Liver (tissue), 9 donors: Measurements from ENCODE around the gene TRMT2A. TPM values are rescaled to one million over a fixed set of nuclear protein-coding genes. Genes with fewer than 3 reads are reported as not detected.
A peak's percentile ranks its signal among the peaks of the same experiment; 100 is the strongest.

Experiments
- DNase-seq: peaks from one replicate; pipeline ENCODE4 v3.0.0-alpha.2; 2017; ENCODE audit warnings: low spot score
- H3K27ac ChIP-seq, 2 donors: one replicate each; pipeline ENCODE4 v1.7.0; 2013; ENCODE audit warnings: inconsistent platforms in 2 of 2, low read length in 2 of 2, control low read depth in 1 of 2, low read depth in 1 of 2, mild to moderate bottlenecking in 1 of 2
- H3K27me3 ChIP-seq, 4 donors: one replicate each; pipeline versions ENCODE4 v1.6.1 to v1.7.0; 2013; ENCODE audit warnings: low read length in 3 of 4, inconsistent platforms in 1 of 4, mild to moderate bottlenecking in 1 of 4, moderate library complexity in 1 of 4; ENCODE audit not compliant: control insufficient read depth in 4 of 4, insufficient read depth in 4 of 4
- H3K36me3 ChIP-seq, 4 donors: one replicate each; pipeline versions ENCODE4 v1.6.1 to v1.7.0; 2013; ENCODE audit warnings: low read length in 3 of 4, mild to moderate bottlenecking in 3 of 4, low read depth in 1 of 4, moderate library complexity in 1 of 4; ENCODE audit not compliant: control insufficient read depth in 4 of 4, insufficient read depth in 3 of 4
- H3K4me1 ChIP-seq, 4 donors: one replicate each; pipeline versions ENCODE4 v1.6.1 to v1.7.0; 2013; ENCODE audit warnings: low read length in 3 of 4, mild to moderate bottlenecking in 3 of 4, moderate library complexity in 1 of 4; ENCODE audit not compliant: control insufficient read depth in 4 of 4, insufficient read depth in 4 of 4
- H3K4me3 ChIP-seq, 3 donors: one replicate each; pipeline versions ENCODE4 v1.6.1 to v1.7.0; 2013; ENCODE audit warnings: low read length in 3 of 3, control low read depth in 1 of 3, low read depth in 1 of 3, mild to moderate bottlenecking in 1 of 3
- H3K9ac ChIP-seq, 2 donors: one replicate each; pipeline ENCODE4 v1.7.0; 2013; ENCODE audit warnings: low read length in 2 of 2, mild to moderate bottlenecking in 2 of 2, moderate library complexity in 2 of 2, control low read depth in 1 of 2, low read depth in 1 of 2
- H3K9me3 ChIP-seq, 4 donors: one replicate each; pipeline versions ENCODE4 v1.6.1 to v1.7.0; 2013; ENCODE audit warnings: low read length in 3 of 4; ENCODE audit not compliant: control insufficient read depth in 4 of 4
- EGR1 ChIP-seq, 2 donors: IDR thresholded peaks; 2 replicates each; pipeline ENCODE4 v1.6.1; 2016 to 2018; ENCODE audit warnings: antibody characterized with exemption in 2 of 2, low read depth in 2 of 2
- FOXA1 ChIP-seq: IDR thresholded peaks from 2 replicates; pipeline ENCODE4 v1.6.1; 2016; ENCODE audit warnings: antibody characterized with exemption
- GABPA ChIP-seq, 2 donors: IDR thresholded peaks in 1 of 2; conservative IDR thresholded peaks in 1 of 2; 2 replicates each; pipeline ENCODE4 v1.6.1; 2016; ENCODE audit warnings: antibody characterized with exemption in 2 of 2, mild to moderate bottlenecking in 1 of 2, moderate library complexity in 1 of 2
- HNF4A ChIP-seq, 2 donors: conservative IDR thresholded peaks; 2 replicates each; pipeline ENCODE4 v1.6.1; 2016; ENCODE audit warnings: antibody characterized with exemption in 2 of 2, mild to moderate bottlenecking in 2 of 2
- HNF4G ChIP-seq: IDR thresholded peaks from 2 replicates; pipeline ENCODE4 v1.6.1; 2016; ENCODE audit warnings: antibody characterized with exemption
- RAD21 ChIP-seq, 2 donors: IDR thresholded peaks; 2 replicates each; pipeline ENCODE4 v1.6.1; 2016; ENCODE audit warnings: antibody characterized with exemption in 2 of 2, mild to moderate bottlenecking in 2 of 2
- RXRA ChIP-seq, 2 donors: IDR thresholded peaks; 2 replicates each; pipeline ENCODE4 v1.6.1; 2017 to 2018; ENCODE audit warnings: antibody characterized with exemption in 2 of 2, mild to moderate bottlenecking in 1 of 2
- SP1 ChIP-seq: IDR thresholded peaks from 2 replicates; pipeline ENCODE4 v1.6.1; 2018; ENCODE audit warnings: antibody characterized with exemption, mild to moderate bottlenecking
- TAF1 ChIP-seq: conservative IDR thresholded peaks from 2 replicates; pipeline ENCODE4 v1.6.1; 2016; ENCODE audit warnings: antibody characterized with exemption, mild to moderate bottlenecking
- WGBS: extraction: QIAGEN DNeasy Blood & Tissue Kit; methylation state at CpG from one replicate; pipeline ENCODE4 v1.1.7; 2013; 5-methylcytosine and 5-hydroxymethylcytosine counted together
- polyA plus RNA-seq, 2 donors: library from polyadenylated mRNA; stranded (reverse) in 1 of 2; unstranded in 1 of 2; fragments of 200-250 nt in 1 of 2; fragments of >200 nt in 1 of 2; fragmentation: Nextera tagmentation in 1 of 2; extraction: Ambion mirVana in 1 of 2; gene quantifications; one replicate each; pipeline versions ENCODE4 v1.2.1 to v1.2.3, GENCODE V29; 2013 to 2015
- total RNA-seq, 2 donors: library from RNA; depleted of rRNA; stranded (reverse); fragments of >200 nt; gene quantifications; one replicate each; pipeline ENCODE4 v1.2.3, GENCODE V29; 2014
- TF ChIP-seq, protein P1 (sequence below): IDR thresholded peaks from 2 replicates; pipeline ENCODE4 v1.6.1; 2016; ENCODE audit warnings: antibody characterized with exemption, mild to moderate bottlenecking
- TF ChIP-seq, protein P2 (sequence below): IDR thresholded peaks from 2 replicates; pipeline ENCODE4 v1.6.1; 2016; ENCODE audit warnings: antibody characterized with exemption
- TF ChIP-seq, protein P3 (sequence below): fragments of 150-350 bp; IDR thresholded peaks from 2 replicates; pipeline ENCODE4 v1.5.1; 2017; ENCODE audit warnings: improper control_type of control experiment, low read depth, low read length; ENCODE audit not compliant: missing input control
- donor health status: healthy.
- donor health status: healthy.
- donor health status: healthy.
- donor health status: healthy.
- donor health status: healthy.

The TRMT2A gene
- total and polyA plus RNA-seq, 4 donors: 19.9 to 32.9 (median 25.2) TPM

DNA sequence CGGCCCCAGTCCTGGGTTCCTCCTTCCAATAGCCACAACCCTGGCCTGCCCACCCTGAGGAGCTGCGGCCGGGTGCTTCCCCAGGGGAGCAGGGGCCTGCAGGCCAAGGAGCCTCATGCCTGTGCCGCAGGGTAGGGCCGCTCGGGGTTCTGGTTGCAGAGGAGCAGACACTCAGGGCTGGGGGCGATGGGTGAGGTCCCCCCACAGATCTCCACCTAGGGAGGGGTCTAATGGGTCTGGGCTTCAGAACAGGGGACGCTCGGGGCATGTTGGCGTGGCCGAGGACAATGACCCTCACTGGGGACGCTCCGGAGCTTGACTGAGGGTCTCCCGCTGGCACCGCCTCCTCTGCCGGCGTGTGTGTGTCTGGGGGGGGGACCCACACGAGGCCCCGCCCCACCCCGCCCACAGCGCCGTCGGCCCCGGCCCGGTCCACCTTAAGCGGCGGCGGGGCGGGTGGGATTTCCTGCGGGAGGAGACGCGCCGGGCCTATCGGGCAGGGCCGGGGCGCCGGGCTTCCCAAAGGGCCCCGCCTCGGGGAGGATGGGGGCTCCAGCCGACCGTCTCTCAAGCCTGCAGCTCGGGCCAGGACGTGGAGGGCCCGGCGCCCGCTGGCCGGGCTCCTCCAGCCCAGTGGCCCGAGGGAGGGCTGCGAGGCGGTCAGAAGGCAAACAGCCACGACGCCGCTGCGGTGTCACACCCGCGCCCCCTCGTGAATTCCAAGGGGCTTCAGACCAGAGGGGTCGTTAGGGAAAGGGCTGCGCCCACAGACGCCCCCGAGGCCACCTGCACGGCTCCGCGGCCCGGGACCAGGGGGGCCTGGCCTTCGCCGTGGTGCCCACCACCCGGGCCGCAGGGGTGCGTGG, 13.9 kb upstream of the TRMT2A start:
- Histone ChIP-seq H3K9ac (peak overlapping the region in 1 of 2 donors; percentile 67), H3K9me3 (no peaks in the 10 kb centered on the region), H3K4me1 (peaks cover 11 to 74% (median 59%) of the 10 kb centered on the region in 4 donors), H3K4me3 (peak overlapping the region; percentile 73 to 92 (median 77)), H3K27me3 (no peaks in the 10 kb centered on the region), H3K36me3 (peaks cover 0 to 5% (median 2%) of the 10 kb centered on the region in 4 donors), H3K27ac (peak overlapping the region; percentile 82 to 85)
- TF ChIP-seq SP1 (peak; percentile 41), GABPA (IDR thresholded peaks at IDR 0.05 in 1 of 2, conservative IDR thresholded peaks at IDR 0.05 in 1 of 2) (no peak), FOXA1 (no peak)
- WGBS: 11% methylated on average over 70 of the region's 70 CpGs
- DNase-seq: peak; percentile 68

DNA sequence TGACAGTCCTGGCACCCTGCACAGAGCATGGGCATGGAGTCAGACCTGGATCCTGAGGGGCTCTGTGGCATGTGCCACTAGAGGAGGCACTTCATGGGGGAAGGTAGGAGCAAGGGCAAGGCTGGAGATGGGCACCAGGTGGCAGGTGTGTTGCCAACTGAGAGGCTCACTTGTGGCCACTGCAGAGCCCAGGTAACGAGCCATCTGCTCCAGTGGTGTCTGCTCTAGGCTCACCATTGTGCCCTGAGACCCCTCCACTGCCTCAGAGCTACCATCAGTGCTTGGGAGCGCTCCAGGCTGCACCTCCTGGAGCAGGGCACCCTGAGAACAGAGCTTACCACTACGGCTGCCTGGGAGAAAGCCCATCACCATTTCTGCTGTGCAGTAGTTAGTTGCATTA, 13.3 kb upstream of the TRMT2A start:
- H3K36me3 ChIP-seq: peaks cover 0 to 8% (median 2%) of the 10 kb centered on the region in 4 donors
- WGBS: 90% methylated on average over 3 of the region's 3 CpGs
- no peak overlapping the region for H3K4me3 ChIP-seq
- H3K9ac ChIP-seq: no peak overlapping the region
- H3K9me3 ChIP-seq: no peaks in the 10 kb centered on the region
- H3K27me3 ChIP-seq: no peaks in the 10 kb centered on the region
- TF ChIP-seq HNF4A (conservative IDR thresholded peaks at IDR 0.05) (no peak), HNF4G (no peak)
- DNase-seq: no peak
- H3K27ac ChIP-seq: peak overlapping the region in 1 of 2 donors; percentile 85
- H3K4me1 ChIP-seq: peaks cover 13 to 78% (median 63%) of the 10 kb centered on the region in 4 donors

DNA sequence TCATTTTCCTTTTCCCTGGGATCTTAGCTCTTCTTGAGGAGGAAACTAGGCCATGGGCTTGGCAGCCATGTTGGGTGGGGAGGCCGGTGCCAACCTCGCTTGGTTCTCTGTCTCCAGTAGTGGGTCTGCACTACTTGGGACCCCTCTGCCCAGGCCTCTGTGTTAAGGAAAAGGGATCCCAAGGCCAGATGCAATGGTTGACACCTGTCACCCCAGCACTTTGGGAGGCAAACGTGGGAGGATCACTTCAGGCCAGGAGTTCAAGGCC, 12.7 kb upstream of the TRMT2A start:
- Histone ChIP-seq H3K9me3 (no peaks in the 10 kb centered on the region), H3K27me3 (no peaks in the 10 kb centered on the region), H3K27ac (peak overlapping the region; percentile 18 to 66), H3K36me3 (peaks cover 0 to 8% (median 2%) of the 10 kb centered on the region in 4 donors), H3K9ac (no peak overlapping the region), H3K4me1 (peaks cover 13 to 83% (median 69%) of the 10 kb centered on the region in 4 donors), H3K4me3 (no peak overlapping the region)
- WGBS: 67% methylated on average over 3 of the region's 3 CpGs
- no peak for TF ChIP-seq GABPA (IDR thresholded peaks at IDR 0.05 in 1 of 2, conservative IDR thresholded peaks at IDR 0.05 in 1 of 2)
- no peak for DNase-seq

DNA sequence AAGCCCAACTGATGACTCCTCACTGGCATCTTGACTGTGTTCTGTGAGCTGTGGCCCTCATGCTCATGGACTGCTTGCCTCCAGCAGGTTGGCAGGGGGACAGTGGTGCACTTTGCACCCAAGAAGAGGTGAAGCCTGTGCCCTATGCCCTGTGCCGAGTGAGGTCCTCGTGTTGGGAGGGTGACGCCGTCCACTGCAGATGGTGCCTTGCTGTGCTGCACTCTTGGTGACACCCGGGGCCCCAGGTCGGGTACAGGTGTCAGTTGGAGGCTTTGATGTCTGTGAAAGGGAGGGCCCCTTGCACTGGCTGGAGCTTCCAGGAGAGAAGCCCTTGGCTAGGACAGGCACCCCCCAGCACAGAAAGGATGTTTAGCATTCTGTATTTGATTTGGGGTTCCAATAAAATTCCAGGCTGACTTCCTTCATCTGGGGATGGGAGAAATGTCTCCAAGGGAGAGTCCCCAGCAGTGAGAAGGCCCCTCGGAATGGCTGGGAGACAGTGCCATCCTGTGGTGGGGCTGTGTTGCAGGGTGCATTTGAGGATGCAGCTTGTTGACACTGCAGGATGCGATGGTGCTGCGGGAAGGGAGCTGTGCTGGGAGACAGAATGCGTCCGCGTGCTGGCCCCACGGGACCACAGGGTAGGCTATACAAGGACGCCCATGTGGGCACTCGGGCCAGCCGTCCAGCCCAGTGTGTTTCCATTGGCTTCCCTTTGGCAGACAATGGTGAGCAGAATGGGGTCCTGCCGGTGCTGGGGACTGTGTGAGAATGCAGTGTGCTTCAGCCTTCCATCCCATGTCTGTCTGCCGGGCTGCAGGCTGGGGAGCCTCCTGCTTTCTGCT, 12.1 kb upstream of the TRMT2A start:
- Histone ChIP-seq H3K27ac (peak overlapping the region; percentile 18 to 66), H3K4me1 (peaks cover 13 to 83% (median 73%) of the 10 kb centered on the region in 4 donors), H3K9me3 (no peaks in the 10 kb centered on the region), H3K36me3 (peaks cover 0 to 10% (median 2%) of the 10 kb centered on the region in 4 donors), H3K4me3 (no peak overlapping the region), H3K9ac (no peak overlapping the region), H3K27me3 (no peaks in the 10 kb centered on the region)
- DNase-seq: no peak
- 23% methylated on average over 18 of the region's 18 CpGs for WGBS
- TF ChIP-seq, protein P1, sequence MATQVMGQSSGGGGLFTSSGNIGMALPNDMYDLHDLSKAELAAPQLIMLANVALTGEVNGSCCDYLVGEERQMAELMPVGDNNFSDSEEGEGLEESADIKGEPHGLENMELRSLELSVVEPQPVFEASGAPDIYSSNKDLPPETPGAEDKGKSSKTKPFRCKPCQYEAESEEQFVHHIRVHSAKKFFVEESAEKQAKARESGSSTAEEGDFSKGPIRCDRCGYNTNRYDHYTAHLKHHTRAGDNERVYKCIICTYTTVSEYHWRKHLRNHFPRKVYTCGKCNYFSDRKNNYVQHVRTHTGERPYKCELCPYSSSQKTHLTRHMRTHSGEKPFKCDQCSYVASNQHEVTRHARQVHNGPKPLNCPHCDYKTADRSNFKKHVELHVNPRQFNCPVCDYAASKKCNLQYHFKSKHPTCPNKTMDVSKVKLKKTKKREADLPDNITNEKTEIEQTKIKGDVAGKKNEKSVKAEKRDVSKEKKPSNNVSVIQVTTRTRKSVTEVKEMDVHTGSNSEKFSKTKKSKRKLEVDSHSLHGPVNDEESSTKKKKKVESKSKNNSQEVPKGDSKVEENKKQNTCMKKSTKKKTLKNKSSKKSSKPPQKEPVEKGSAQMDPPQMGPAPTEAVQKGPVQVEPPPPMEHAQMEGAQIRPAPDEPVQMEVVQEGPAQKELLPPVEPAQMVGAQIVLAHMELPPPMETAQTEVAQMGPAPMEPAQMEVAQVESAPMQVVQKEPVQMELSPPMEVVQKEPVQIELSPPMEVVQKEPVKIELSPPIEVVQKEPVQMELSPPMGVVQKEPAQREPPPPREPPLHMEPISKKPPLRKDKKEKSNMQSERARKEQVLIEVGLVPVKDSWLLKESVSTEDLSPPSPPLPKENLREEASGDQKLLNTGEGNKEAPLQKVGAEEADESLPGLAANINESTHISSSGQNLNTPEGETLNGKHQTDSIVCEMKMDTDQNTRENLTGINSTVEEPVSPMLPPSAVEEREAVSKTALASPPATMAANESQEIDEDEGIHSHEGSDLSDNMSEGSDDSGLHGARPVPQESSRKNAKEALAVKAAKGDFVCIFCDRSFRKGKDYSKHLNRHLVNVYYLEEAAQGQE: no peak
- TF ChIP-seq SP1 (peak; percentile 87), RAD21 (IDR thresholded peaks at IDR 0.05) (peak; percentile 78 to 82), RXRA (IDR thresholded peaks at IDR 0.05) (peak; percentile 69 to 91), HNF4A (conservative IDR thresholded peaks at IDR 0.05) (peak; percentile 91 to 95), TAF1 (no peak), EGR1 (IDR thresholded peaks at IDR 0.05; ENCODE audit: low read depth in 2 of 2) (no peak), GABPA (IDR thresholded peaks at IDR 0.05 in 1 of 2, conservative IDR thresholded peaks at IDR 0.05 in 1 of 2) (peak in 1 of 2 donors; percentile 13)
- TF ChIP-seq, protein P2, sequence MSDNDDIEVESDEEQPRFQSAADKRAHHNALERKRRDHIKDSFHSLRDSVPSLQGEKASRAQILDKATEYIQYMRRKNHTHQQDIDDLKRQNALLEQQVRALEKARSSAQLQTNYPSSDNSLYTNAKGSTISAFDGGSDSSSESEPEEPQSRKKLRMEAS: no peak
- TF ChIP-seq, protein P3, sequence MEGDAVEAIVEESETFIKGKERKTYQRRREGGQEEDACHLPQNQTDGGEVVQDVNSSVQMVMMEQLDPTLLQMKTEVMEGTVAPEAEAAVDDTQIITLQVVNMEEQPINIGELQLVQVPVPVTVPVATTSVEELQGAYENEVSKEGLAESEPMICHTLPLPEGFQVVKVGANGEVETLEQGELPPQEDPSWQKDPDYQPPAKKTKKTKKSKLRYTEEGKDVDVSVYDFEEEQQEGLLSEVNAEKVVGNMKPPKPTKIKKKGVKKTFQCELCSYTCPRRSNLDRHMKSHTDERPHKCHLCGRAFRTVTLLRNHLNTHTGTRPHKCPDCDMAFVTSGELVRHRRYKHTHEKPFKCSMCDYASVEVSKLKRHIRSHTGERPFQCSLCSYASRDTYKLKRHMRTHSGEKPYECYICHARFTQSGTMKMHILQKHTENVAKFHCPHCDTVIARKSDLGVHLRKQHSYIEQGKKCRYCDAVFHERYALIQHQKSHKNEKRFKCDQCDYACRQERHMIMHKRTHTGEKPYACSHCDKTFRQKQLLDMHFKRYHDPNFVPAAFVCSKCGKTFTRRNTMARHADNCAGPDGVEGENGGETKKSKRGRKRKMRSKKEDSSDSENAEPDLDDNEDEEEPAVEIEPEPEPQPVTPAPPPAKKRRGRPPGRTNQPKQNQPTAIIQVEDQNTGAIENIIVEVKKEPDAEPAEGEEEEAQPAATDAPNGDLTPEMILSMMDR: peak; percentile 57
